ENCODE results near the gene LRRIQ1. TPM values are rescaled to one million over a fixed set of nuclear protein-coding genes. Genes with fewer than 3 reads are reported as not detected.

LRRIQ1 gene
- total RNA-seq, 1 experiment from 2014 or later, result 0.70 TPM

DNA sequence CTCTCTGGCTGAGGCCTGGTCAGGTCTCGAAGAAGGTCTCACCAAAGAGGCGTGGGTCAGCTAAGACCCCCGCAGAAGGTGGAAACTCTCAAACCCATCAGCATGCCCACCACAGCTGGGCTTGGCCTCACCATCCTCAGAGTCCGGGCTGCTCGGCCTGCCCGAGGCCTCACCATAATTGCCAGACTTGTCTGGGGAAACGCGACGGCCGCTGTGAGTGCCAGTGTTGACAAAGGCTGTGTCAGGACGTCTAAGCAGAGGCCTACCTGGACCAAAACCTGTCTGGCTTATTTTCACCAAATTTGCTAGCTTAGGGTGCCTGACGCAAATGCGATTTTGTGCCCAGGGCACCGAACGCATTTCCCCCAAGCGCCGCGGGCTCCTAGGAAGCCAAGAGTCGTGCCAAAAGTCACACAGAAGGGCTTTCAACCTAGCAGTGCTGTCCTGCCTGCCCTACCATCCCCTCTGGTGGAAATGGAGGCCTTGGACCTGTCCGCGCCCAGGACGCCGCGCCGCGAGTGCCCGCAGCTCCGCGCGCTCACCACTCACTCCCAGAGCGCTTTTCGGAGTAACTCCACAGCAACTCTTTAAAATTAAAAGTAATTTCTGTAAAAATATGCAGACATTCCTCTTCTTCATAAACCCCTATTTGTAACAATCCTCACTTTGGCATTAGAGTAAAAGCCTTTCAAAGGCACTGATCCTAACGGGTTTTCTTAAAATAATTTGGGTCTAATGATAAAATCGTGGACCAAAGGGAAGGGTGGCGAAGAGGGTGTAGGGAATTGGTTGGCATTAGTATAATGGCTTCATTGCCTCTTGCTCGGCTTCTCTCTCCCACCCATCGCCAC lies 242.7 kb downstream of the LRRIQ1 start:
- no peaks in the 10 kb centered on the region for H3K4me1 Mint-ChIP-seq (ENCODE audit: insufficient read depth, unreplicated experiment)
- no peak for DNase-seq (ENCODE audit: unreplicated experiment)
- H3K27me3 Mint-ChIP-seq (ENCODE audit: insufficient read depth, unreplicated experiment), result no peaks in the 10 kb centered on the region
- peaks cover 5% of the 10 kb centered on the region for H3K9me3 Mint-ChIP-seq (ENCODE audit: unreplicated experiment)
- BruUV-seq (replicated peaks), result no TSS peak
- no peak overlapping the region for H3K4me3 Mint-ChIP-seq (ENCODE audit: unreplicated experiment)
- H3K27ac Mint-ChIP-seq (ENCODE audit: low read depth, unreplicated experiment), result no peak overlapping the region
- ChIA-PET CTCF (interaction anchor here (0.6 to 1.0 kb wide), 3 partner anchors 8 to 44 kb away, joined by 3 to 5 read pairs (median 4); no protein-coding TSS in a partner anchor), POLR2A (interaction anchor here (0.6 kb wide), 1 partner anchor 41 kb away, joined by 3 read pairs; no protein-coding TSS in a partner anchor)
- TF ChIP-seq, protein P1, sequence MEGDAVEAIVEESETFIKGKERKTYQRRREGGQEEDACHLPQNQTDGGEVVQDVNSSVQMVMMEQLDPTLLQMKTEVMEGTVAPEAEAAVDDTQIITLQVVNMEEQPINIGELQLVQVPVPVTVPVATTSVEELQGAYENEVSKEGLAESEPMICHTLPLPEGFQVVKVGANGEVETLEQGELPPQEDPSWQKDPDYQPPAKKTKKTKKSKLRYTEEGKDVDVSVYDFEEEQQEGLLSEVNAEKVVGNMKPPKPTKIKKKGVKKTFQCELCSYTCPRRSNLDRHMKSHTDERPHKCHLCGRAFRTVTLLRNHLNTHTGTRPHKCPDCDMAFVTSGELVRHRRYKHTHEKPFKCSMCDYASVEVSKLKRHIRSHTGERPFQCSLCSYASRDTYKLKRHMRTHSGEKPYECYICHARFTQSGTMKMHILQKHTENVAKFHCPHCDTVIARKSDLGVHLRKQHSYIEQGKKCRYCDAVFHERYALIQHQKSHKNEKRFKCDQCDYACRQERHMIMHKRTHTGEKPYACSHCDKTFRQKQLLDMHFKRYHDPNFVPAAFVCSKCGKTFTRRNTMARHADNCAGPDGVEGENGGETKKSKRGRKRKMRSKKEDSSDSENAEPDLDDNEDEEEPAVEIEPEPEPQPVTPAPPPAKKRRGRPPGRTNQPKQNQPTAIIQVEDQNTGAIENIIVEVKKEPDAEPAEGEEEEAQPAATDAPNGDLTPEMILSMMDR (IDR thresholded peaks at IDR 0.05; ENCODE audit: unreplicated experiment), result no peak
- H3K36me3 Mint-ChIP-seq (ENCODE audit: insufficient read depth, unreplicated experiment), result no peaks in the 10 kb centered on the region
- intact Hi-C loops (cut with micrococcal nuclease), result no loop called here

DNA sequence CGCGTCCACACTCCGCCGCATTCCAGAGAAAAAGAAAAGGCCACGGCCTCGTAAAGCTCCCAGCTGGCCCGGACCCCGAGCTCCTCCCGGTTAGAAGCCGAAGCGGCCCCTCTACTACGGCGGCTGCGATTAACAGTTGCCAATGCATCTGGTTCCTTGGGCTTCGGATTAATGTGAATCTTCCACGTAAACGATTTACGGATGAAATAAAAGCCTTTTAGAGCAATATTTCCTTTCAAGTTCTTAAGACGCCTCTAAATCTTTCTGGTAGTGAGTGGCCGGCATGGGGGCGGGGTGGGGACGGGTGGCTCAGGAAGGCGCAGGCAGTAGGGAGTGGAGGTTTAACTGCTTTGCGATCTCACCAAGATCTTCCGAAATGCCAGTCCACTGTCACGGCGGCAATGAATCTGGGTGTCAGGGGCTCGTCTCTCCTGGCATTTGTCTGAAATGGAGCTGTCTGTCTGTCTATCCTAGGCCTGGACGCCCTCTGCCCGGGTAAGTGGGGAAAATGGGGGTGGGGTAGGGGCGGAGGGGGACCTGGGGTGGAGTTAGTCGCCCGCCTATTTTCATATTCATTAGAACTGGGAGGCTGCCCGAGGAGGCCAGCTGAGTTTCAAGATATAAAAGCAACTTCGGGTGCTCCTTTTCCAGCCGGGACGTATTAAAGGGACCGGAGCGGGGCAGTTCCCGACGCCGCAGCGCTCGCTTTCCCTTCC lies 243.5 kb downstream of the LRRIQ1 start:
- no peak overlapping the region for H3K27ac Mint-ChIP-seq (ENCODE audit: low read depth, unreplicated experiment)
- no peak for DNase-seq (ENCODE audit: unreplicated experiment)
- no TSS peak for BruUV-seq (replicated peaks)
- no peaks in the 10 kb centered on the region for H3K27me3 Mint-ChIP-seq (ENCODE audit: insufficient read depth, unreplicated experiment)
- H3K4me1 Mint-ChIP-seq (ENCODE audit: insufficient read depth, unreplicated experiment), result no peaks in the 10 kb centered on the region
- H3K4me3 Mint-ChIP-seq (ENCODE audit: unreplicated experiment), result no peak overlapping the region
- intact Hi-C loops (cut with micrococcal nuclease), result no loop called here
- ChIA-PET CTCF (no interaction called here), POLR2A (interaction anchor here (0.6 kb wide), 1 partner anchor 42 kb away, joined by 3 read pairs; no protein-coding TSS in a partner anchor)
- TF ChIP-seq, protein P1 (IDR thresholded peaks at IDR 0.05; ENCODE audit: unreplicated experiment), result no peak
- H3K36me3 Mint-ChIP-seq (ENCODE audit: insufficient read depth, unreplicated experiment), result no peaks in the 10 kb centered on the region
- no peaks in the 10 kb centered on the region for H3K9me3 Mint-ChIP-seq (ENCODE audit: unreplicated experiment)

DNA sequence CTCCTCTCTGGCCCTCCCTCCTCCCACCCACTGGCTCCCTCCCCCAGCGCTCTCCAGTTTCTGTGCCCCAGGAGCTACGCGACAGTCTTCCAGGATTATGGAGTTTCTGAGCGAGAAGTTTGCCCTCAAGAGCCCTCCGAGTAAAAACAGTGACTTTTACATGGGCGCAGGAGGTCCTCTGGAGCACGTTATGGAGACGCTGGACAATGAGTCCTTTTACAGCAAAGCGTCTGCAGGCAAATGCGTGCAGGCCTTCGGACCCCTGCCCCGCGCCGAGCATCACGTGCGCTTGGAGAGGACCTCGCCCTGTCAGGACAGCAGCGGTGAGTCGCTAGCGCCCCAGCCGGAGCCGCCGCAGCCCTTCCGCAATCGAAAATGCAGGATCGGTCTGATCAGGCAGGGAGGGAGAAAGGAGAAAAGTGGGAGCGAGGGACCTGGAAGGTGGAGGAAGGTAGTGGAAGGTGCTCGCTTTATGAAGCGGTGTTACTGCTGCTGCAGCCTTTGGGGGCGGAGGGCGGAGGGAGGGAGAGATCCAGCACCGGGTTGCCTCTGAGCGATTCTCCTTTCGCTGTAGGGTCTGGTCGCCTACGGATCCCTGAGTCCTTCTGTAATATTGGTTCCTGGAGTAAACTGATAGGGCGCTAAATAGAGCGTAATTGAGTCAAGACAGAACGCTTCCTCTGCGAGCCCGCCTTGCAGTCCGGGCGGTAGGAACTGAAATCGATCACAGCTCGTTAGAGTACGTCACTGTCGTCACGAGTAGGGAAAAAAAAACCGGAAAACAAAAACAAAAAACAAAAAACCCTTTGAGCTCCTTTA lies 244.2 kb downstream of the LRRIQ1 start, which contains the start of gene ALX1:
ALX1 (plus strand) TSS at position 56 of the 819 bp plus-strand sequence; CDS start at position 98, 42 bp downstream.
- POLR2A ChIA-PET, result interaction anchor here (0.6 kb wide), 1 partner anchor 375 kb away, joined by 3 read pairs; no protein-coding TSS in a partner anchor
- Mint-ChIP-seq H3K4me1 (ENCODE audit: insufficient read depth, unreplicated experiment) (no peaks in the 10 kb centered on the region), H3K4me3 (ENCODE audit: unreplicated experiment) (no peak within 1 kb of the TSS), H3K36me3 (ENCODE audit: insufficient read depth, unreplicated experiment) (no peaks in the 10 kb centered on the region), H3K27ac (ENCODE audit: low read depth, unreplicated experiment) (no peak within 1 kb of the TSS), H3K27me3 (ENCODE audit: insufficient read depth, unreplicated experiment) (no peaks in the 10 kb centered on the region), H3K9me3 (ENCODE audit: unreplicated experiment) (no peaks in the 10 kb centered on the region)
- BruUV-seq (replicated peaks), result no TSS peak
- DNase-seq (ENCODE audit: unreplicated experiment), result no peak
- intact Hi-C loops (cut with micrococcal nuclease), result no loop called here
- CTCF ChIA-PET, result no interaction called here
- TF ChIP-seq, protein P1 (IDR thresholded peaks at IDR 0.05; ENCODE audit: unreplicated experiment), result no peak

Measured in MCF 10A (cell line).